GM12878 (cell line): ENCODE measurements around the gene RAB22A. TPM values are rescaled to one million over a fixed set of nuclear protein-coding genes. Genes with fewer than 3 reads are reported as not detected.

Experiments
- ATAC-seq: fragments of 200-7000 bp; cut with Tn5 transposase; 3 replicates; pipeline ENCODE4 v1.9.1; 2020; ENCODE audit warnings: mild to moderate bottlenecking, moderate library complexity
- BruUV-seq: library from RNA; stranded (reverse); fragments of 400-500 nt; replicated peaks from 2 replicates; lab custom pipeline; 2021; lab: Mats Ljungman, UMichigan
- CTCF ChIA-PET: fragments of 300-600 bp; sonication (Branson Sonifier 250); formaldehyde crosslinking; extraction: SDS; loops from one replicate; lab custom pipeline; 2021; ENCODE audit warnings: inconsistent platforms; lab: Yijun Ruan, JAX
- POLR2A ChIA-PET: fragments of 350-600 bp; formaldehyde crosslinking; extraction: SDS; loops from one replicate; lab custom pipeline; 2021; ENCODE audit warnings: inconsistent platforms; lab: Charles Lee
- RAD21 ChIA-PET: fragments of 300-600 bp; sonication (Branson Sonifier 250); formaldehyde crosslinking; loops from one replicate; lab custom pipeline; 2023; ENCODE audit warnings: antibody characterized with exemption; ENCODE audit not compliant: unreplicated experiment; lab: Charles Lee
- SMC1A ChIA-PET: fragments of 300-600 bp; sonication (Branson Sonifier 250); formaldehyde crosslinking; loops from one replicate; lab custom pipeline; 2023; ENCODE audit not compliant: unreplicated experiment, uncharacterized antibody; lab: Charles Lee
- DNase-seq: peaks from one replicate; pipeline ENCODE4 v3.0.0-alpha.2; 2011; ENCODE audit warnings: low read depth, low spot score
- FAIRE-seq: peaks from 3 replicates; lab custom pipeline; 2011; peaks lifted over from hg19 to GRCh38; lab: Jason Lieb, UNC
- H2AFZ ChIP-seq: 2 replicates; pipeline ENCODE4 v1.6.0; 2011; ENCODE audit warnings: low read depth, low read length, control low read depth; ENCODE audit not compliant: control insufficient read depth
- H3K27ac ChIP-seq: 2 replicates; pipeline ENCODE4 v1.5.1; 2011; ENCODE audit warnings: control low read depth; ENCODE audit not compliant: control insufficient read depth, insufficient read depth
- H3K27me3 ChIP-seq, 2 experiments: replicated peaks in 1 of 2; 2 replicates each; pipeline versions ENCODE4 v1.6.0 to v1.6.1; 2011; ENCODE audit warnings: low read length in 1 of 2; ENCODE audit not compliant: control insufficient read depth in 2 of 2, insufficient read depth in 2 of 2
- H3K36me3 ChIP-seq, 2 experiments: 2 replicates each; pipeline ENCODE4 v1.5.1; 2011; ENCODE audit warnings: low read length in 1 of 2; ENCODE audit not compliant: control insufficient read depth in 2 of 2, insufficient read depth in 2 of 2
- H3K4me1 ChIP-seq: 2 replicates; pipeline ENCODE4 v1.6.1; 2011; ENCODE audit warnings: mild to moderate bottlenecking, low read length, moderate library complexity, mixed read lengths; ENCODE audit not compliant: control insufficient read depth, insufficient read depth
- H3K4me2 ChIP-seq: 2 replicates; pipeline ENCODE4 v1.6.0; 2011; ENCODE audit warnings: control low read depth; ENCODE audit not compliant: control insufficient read depth, insufficient read depth
- H3K4me3 ChIP-seq: fragments of 200-600 bp; sonication (generic); 2 replicates; pipeline ENCODE4 v1.5.1; 2016
- H3K79me2 ChIP-seq: 2 replicates; pipeline ENCODE4 v1.6.0; 2011; ENCODE audit warnings: low read length; ENCODE audit not compliant: control insufficient read depth, insufficient read depth
- H3K9ac ChIP-seq: 2 replicates; pipeline ENCODE4 v1.8.0; 2011; ENCODE audit warnings: low read length, control low read depth, mixed read lengths; ENCODE audit not compliant: control insufficient read depth, insufficient read depth
- H3K9me3 ChIP-seq: replicated peaks from 3 replicates; pipeline ENCODE4 v1.5.1; 2011; ENCODE audit warnings: mild to moderate bottlenecking, low read length; ENCODE audit not compliant: control insufficient read depth, insufficient read depth
- H4K20me1 ChIP-seq: 2 replicates; pipeline ENCODE4 v1.6.0; 2011; ENCODE audit not compliant: control insufficient read depth, insufficient read depth
- ASH2L ChIP-seq: fragments of 300-600, 200-600 bp; sonication (generic); IDR thresholded peaks from 2 replicates; pipeline ENCODE4 v1.6.1; 2017; ENCODE audit warnings: low read depth, mild to moderate bottlenecking, borderline replicate concordance
- IRF4 ChIP-seq: IDR thresholded peaks from 2 replicates; pipeline ENCODE4 v1.6.1; 2011; ENCODE audit warnings: low read depth, low read length
- POLR2AphosphoS5 ChIP-seq: IDR thresholded peaks from 2 replicates; pipeline ENCODE4 v1.6.1; 2011; ENCODE audit warnings: mild to moderate bottlenecking, low read length, inconsistent platforms
- RAD51 ChIP-seq: fragments of 450-650 bp; IDR thresholded peaks from 2 replicates; pipeline ENCODE4 v1.6.1; 2016; ENCODE audit warnings: moderate library complexity, mild to moderate bottlenecking, inconsistent platforms
- SPI1 ChIP-seq: IDR thresholded peaks from 2 replicates; pipeline ENCODE4 v1.6.1; 2011; ENCODE audit warnings: low read depth, mild to moderate bottlenecking, low read length, moderate library complexity, borderline replicate concordance; ENCODE audit not compliant: insufficient read depth
- WGBS: methylation state at CpG from one replicate; pipeline ENCODE4 v1.1.6; 2016; ENCODE audit warnings: low lambda C conversion rate; ENCODE audit not compliant: insufficient replicate concordance, insufficient coverage; ENCODE audit errors: missing lambda C conversion rate; 5-methylcytosine and 5-hydroxymethylcytosine counted together
- in situ Hi-C: fragments of 300-500 bp; cut with MboI; formaldehyde crosslinking; loops from 9 replicates; pipeline ENCODE4 v1.14.3; 2018; ENCODE audit warnings: mixed read lengths
- intact Hi-C: fragments of 100-400 bp; cut with micrococcal nuclease; formaldehyde crosslinking; loops from one replicate; pipeline ENCODE4 v1.14.2; 2022; ENCODE audit not compliant: unreplicated experiment
- polyA plus RNA-seq, 11 experiments: library from polyadenylated mRNA; depleted of rRNA in 4 of 11; unstranded in 6 of 11; stranded (reverse) in 5 of 11; fragments of >200 nt; fragmentation: Nextera tagmentation in 4 of 11; fragmentation: Illumina TruSeq in 1 of 11; extraction: Ambion mirVana in 4 of 11; extraction: Trizol in 1 of 11; gene quantifications; 1 replicate in 1 of 11; 2 replicates in 10 of 11; pipeline versions ENCODE4 v1.2.1 to v1.2.3, GENCODE V29; 2011 to 2016; ENCODE audit warnings: inconsistent platforms in 2 of 11, missing spikeins in 2 of 11, low read depth in 1 of 11
- total RNA-seq, 4 experiments: library from RNA; depleted of rRNA in 3 of 4; stranded (reverse); fragments of >200 nt in 3 of 4; fragmentation: Illumina TruSeq in 1 of 4; extraction: Trizol in 1 of 4; gene quantifications; 2 replicates each; pipeline versions ENCODE4 v1.2.1 to v1.2.3, GENCODE V29; 2013 to 2021

The RAB22A gene
- total and polyA plus RNA-seq, 10 of the 15 experiments (the other 5 are each of a cell fraction or from before 2014, with no cell fraction given) = 2.7 to 12.0 (median 10.0) TPM

DNA sequence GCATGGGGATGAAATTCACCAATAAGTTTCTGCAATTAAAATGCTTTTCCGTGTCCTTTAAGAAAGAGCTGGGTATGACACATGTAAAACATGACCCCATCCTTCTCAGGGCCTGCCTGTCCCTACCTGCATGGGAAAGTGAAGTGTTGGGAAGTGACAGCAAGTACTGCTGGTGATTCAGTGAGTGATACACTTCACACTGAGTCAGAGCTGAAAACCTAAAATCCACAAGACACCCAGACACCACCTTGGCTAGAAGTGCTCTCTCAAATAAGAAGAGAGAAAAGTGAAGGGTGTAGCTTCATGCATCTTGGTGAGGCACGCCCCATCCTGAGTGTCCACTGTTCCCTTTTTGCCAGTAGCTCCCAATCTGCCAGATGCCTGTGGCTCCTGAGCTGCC lies 3.3 kb downstream of the RAB22A start:
- ChIA-PET CTCF (interaction anchor here (0.6 to 1.1 kb wide), 3 partner anchors 9 to 1930 kb away, joined by 3 read pairs; no protein-coding TSS in a partner anchor), SMC1A (interaction anchor here (0.6 to 1.5 kb wide), 6 partner anchors 36 to 111 kb away, joined by 3 to 5 read pairs (median 3); no protein-coding TSS in a partner anchor), POLR2A (interaction anchor here (0.5 to 1.1 kb wide), 3 partner anchors 48 to 340 kb away, joined by 4 to 7 read pairs (median 5); partner anchors contain the start of gene STX16), RAD21 (interaction anchor here (0.8 kb wide), 1 partner anchor 9 kb away, joined by 3 read pairs; no protein-coding TSS in a partner anchor)
- Histone ChIP-seq H3K36me3 (peaks cover 8% of the 10 kb centered on the region in 2 experiments; a peak in 3 of 4 replicates), H2AFZ (no peak overlapping the region), H3K9ac (no peak overlapping the region), H3K27me3 (no peaks in the 10 kb centered on the region), H3K4me1 (peaks cover 5% of the 10 kb centered on the region; the same call in 1 of the 2 replicates), H3K27ac (no peak overlapping the region), H3K79me2 (peaks cover 24% of the 10 kb centered on the region), H3K9me3 (no peaks in the 10 kb centered on the region), H3K4me2 (no peak overlapping the region), H3K4me3 (no peak overlapping the region), H4K20me1 (no peaks in the 10 kb centered on the region)
- no peak for FAIRE-seq
- intact Hi-C loops = no loop called here
- no peak for DNase-seq
- BruUV-seq = TSS peak; percentile 27
- in situ Hi-C loops = no loop called here
- TF ChIP-seq IRF4 (no peak), RAD51 (no peak), POLR2AphosphoS5 (0 out of 2 replicates have a peak, but pooled peaks have one; percentile 26)
- peak; percentile 5; the same call in 1 of the 3 replicates for ATAC-seq
- 62% methylated on average over 2 of the region's 2 CpGs for WGBS

GRCh38 chr20:58313396-58313795 lies 3.9 kb downstream of the RAB22A start:
- Histone ChIP-seq H2AFZ (no peak overlapping the region), H3K27me3 (no peaks in the 10 kb centered on the region), H4K20me1 (no peaks in the 10 kb centered on the region), H3K4me2 (no peak overlapping the region), H3K27ac (no peak overlapping the region), H3K4me1 (peaks cover 3% of the 10 kb centered on the region; the same call in 1 of the 2 replicates), H3K9me3 (no peaks in the 10 kb centered on the region), H3K4me3 (no peak overlapping the region), H3K9ac (no peak overlapping the region), H3K79me2 (peaks cover 24% of the 10 kb centered on the region), H3K36me3 (peaks cover 8% of the 10 kb centered on the region in 2 experiments; a peak in 3 of 4 replicates)
- TF ChIP-seq ASH2L = no peak
- peak; percentile 30; the same call in 1 of the 2 replicates for TF ChIP-seq SPI1
- no TSS peak for BruUV-seq
- CTCF ChIA-PET = interaction anchor here (0.6 to 1.1 kb wide), 3 partner anchors 9 to 1931 kb away, joined by 3 read pairs; no protein-coding TSS in a partner anchor
- RAD21 ChIA-PET = interaction anchor here (0.8 kb wide), 1 partner anchor 8 kb away, joined by 3 read pairs; no protein-coding TSS in a partner anchor
- peak; percentile 61 for ATAC-seq
- 96% methylated on average over 4 of the region's 4 CpGs for WGBS
- in situ Hi-C loops = no loop called here
- no peak for DNase-seq
- SMC1A ChIA-PET = interaction anchor here (0.6 to 1.4 kb wide), 5 partner anchors 36 to 111 kb away, joined by 3 to 5 read pairs (median 3); no protein-coding TSS in a partner anchor
- no peak for FAIRE-seq
- intact Hi-C loops = no loop called here
- POLR2A ChIA-PET = interaction anchor here (1.1 kb wide), 1 partner anchor 338 kb away, joined by 5 read pairs; the partner anchor contains the start of gene STX16
